Nephron progenitor cell (in vitro differentiated cells): ENCODE measurements around the gene IL15RA.
A peak's percentile ranks its signal among the peaks of the same experiment; 100 is the strongest.

Experiments
- DNase-seq: peaks from one replicate; pipeline ENCODE4 v3.0.0; 2021
- H3K27ac Mint-ChIP-seq: 2 replicates; pipeline ENCODE4 v1.8.0; 2021; ENCODE audit warnings: mild to moderate bottlenecking, moderate library complexity, mixed read lengths
- H3K27me3 Mint-ChIP-seq: 2 replicates; pipeline ENCODE4 v1.8.0; 2021; ENCODE audit warnings: mild to moderate bottlenecking, low read depth, mixed read lengths; ENCODE audit not compliant: poor library complexity
- H3K36me3 Mint-ChIP-seq: 2 replicates; pipeline ENCODE4 v1.8.0; 2021; ENCODE audit warnings: low read depth, mixed read lengths
- H3K4me1 Mint-ChIP-seq: 2 replicates; pipeline ENCODE4 v1.8.0; 2021; ENCODE audit warnings: mixed read lengths
- H3K4me3 Mint-ChIP-seq: 2 replicates; pipeline ENCODE4 v1.8.0; 2021; ENCODE audit warnings: mild to moderate bottlenecking, moderate library complexity, mixed read lengths
- H3K9me3 Mint-ChIP-seq: 2 replicates; pipeline ENCODE4 v1.8.0; 2021; ENCODE audit warnings: mild to moderate bottlenecking, moderate library complexity, mixed read lengths
- TF ChIP-seq, protein P1 (sequence below): fragments of 200-600 bp; sonication (generic); IDR thresholded peaks from 2 replicates; pipeline ENCODE4 v1.5.0; 2021; ENCODE audit warnings: antibody characterized with exemption

The IL15RA gene, protein sequence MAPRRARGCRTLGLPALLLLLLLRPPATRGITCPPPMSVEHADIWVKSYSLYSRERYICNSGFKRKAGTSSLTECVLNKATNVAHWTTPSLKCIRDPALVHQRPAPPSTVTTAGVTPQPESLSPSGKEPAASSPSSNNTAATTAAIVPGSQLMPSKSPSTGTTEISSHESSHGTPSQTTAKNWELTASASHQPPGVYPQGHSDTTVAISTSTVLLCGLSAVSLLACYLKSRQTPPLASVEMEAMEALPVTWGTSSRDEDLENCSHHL

DNA sequence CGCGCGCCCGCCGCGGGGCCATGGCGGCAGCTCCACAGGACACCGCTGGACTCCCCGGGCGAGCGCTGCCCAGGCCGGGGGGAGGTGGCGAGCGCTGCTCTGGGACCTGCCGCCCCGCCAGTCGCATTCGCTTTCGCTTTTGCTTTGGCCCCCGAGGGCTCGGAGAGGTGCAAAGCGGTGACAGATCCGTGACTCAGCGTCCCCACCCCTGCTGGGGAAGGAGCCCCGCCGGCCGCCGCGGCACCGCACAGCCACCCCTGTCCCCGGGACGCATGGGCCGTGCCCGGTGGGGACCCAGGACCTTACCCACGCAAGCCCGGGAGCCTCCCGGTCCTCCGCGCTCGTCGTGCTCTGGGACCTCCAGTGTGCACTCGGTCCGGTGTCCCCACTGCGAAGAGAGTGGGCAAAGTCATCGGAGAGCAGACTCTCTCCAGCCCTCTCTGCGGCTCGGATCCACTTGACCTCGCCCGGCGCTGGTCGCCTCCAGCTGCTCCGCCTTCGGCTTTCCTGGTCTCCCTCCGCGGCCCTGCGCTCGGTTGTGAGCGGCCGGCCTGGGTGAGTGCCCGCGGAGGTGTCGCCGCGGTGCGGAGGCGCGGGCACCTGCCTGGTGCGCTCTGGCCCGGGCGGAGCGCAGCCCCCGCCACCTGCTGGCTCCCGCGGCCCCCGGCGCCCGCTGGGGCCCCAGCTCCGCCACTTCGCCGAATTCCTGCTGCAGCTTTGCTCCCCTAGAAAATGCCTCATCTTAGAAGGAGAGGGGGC lies at the start of gene IL15RA:
TSS of gene IL15RA (minus strand) at position 73 of the 759 bp plus-strand sequence. CDS start at position 22, 51 bp downstream.
- peak; percentile 65 for DNase-seq
- Mint-ChIP-seq H3K9me3 (no peaks in the 10 kb centered on the region), H3K4me1 (peaks cover 11% of the 10 kb centered on the region), H3K36me3 (no peaks in the 10 kb centered on the region), H3K27ac (no peak within 1 kb of the TSS), H3K27me3 (peaks cover 90% of the 10 kb centered on the region), H3K4me3 (peak within 1 kb of the TSS; percentile 84)
- TF ChIP-seq, protein P1, sequence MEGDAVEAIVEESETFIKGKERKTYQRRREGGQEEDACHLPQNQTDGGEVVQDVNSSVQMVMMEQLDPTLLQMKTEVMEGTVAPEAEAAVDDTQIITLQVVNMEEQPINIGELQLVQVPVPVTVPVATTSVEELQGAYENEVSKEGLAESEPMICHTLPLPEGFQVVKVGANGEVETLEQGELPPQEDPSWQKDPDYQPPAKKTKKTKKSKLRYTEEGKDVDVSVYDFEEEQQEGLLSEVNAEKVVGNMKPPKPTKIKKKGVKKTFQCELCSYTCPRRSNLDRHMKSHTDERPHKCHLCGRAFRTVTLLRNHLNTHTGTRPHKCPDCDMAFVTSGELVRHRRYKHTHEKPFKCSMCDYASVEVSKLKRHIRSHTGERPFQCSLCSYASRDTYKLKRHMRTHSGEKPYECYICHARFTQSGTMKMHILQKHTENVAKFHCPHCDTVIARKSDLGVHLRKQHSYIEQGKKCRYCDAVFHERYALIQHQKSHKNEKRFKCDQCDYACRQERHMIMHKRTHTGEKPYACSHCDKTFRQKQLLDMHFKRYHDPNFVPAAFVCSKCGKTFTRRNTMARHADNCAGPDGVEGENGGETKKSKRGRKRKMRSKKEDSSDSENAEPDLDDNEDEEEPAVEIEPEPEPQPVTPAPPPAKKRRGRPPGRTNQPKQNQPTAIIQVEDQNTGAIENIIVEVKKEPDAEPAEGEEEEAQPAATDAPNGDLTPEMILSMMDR, result no peak

DNA sequence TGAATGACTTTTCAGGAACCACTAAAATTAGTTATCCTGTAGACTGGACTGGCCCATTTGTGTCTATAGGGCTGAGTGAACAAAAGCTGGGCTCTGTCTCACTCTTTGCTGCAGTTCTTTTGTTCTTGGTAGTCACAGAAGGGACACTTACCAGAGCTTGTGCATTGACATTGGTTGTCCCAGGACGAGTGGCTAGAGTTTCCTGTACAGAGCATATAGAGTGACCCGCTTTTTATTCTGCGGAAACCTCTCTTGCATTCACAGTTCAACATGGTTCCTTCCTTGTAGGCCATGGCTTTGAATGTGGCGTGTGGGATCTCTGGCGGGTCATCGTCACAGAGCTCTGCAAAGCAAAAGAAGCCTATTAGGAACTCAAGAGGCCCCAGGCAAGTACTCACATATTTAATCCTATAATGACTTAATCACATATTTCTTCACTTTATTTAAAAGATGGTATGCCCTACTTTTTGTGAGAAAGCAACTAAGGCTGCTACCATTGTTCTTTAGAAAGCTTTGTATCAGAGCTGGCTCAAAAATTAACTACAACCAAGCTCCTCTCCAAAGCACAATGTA lies 48.4 kb upstream of the IL15RA start:
- Mint-ChIP-seq H3K4me3 (no peak overlapping the region), H3K27me3 (peaks cover 32% of the 10 kb centered on the region), H3K9me3 (peaks cover 10% of the 10 kb centered on the region), H3K4me1 (peaks cover 16% of the 10 kb centered on the region), H3K27ac (no peak overlapping the region), H3K36me3 (no peaks in the 10 kb centered on the region)
- no peak for DNase-seq
- TF ChIP-seq, protein P1, result no peak

DNA sequence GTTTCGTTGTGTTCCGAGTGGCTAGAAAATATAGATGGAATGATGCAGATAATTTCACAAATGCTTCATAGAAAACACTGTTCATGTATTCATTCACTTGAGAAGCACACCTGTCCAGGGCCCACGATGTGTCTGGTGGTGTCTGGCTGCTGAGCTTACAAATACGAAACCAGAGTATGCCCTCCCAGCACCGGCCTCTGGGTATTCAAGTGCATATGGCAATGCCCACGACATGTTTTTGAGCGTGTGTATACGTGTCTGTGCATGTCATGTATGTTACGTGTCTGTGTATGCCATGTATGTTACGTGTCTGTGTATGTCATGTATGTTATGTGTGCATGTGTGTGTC lies 47.0 kb upstream of the IL15RA start:
- DNase-seq, result no peak
- Mint-ChIP-seq H3K9me3 (no peaks in the 10 kb centered on the region), H3K27me3 (peaks cover 31% of the 10 kb centered on the region), H3K36me3 (no peaks in the 10 kb centered on the region), H3K4me3 (no peak overlapping the region), H3K27ac (no peak overlapping the region), H3K4me1 (peaks cover 16% of the 10 kb centered on the region)
- TF ChIP-seq, protein P1, result no peak

DNA sequence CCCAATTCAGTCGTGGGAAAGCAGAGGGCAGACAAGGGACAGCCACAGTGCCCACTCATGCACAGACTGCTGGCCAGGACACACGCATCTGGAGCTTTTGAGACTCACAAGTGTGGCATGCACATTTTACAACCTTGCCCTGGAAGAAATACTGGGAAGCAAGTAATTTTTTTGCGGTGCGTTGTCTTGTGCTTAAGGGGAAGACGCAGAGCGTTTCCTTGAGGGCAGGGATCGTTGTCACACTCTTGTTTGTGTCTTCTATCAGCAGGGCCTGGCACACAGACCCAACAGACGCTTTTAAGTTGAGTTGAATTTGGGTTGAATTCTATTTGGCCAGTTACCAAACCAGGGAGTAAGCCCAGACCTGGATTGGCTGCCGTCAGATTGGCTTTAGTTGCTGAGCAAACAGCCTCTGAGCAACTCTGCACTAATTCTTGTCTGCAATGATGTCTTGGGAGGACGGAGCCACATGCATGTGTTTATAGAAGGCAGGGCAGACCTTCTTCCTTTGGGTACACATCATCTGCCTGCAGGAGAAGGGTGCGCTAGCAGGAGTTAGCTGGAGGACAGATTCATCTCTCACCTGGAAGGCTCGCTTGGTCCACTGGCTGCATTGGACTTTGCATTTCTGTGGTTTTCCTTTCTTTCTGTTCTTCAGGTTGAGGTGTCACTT lies 46.5 kb upstream of the IL15RA start:
- peaks cover 31% of the 10 kb centered on the region for H3K27me3 Mint-ChIP-seq
- no peaks in the 10 kb centered on the region for H3K36me3 Mint-ChIP-seq
- H3K27ac Mint-ChIP-seq, result no peak overlapping the region
- no peak for DNase-seq
- H3K4me3 Mint-ChIP-seq, result no peak overlapping the region
- TF ChIP-seq, protein P1, result no peak
- peaks cover 16% of the 10 kb centered on the region for H3K4me1 Mint-ChIP-seq
- H3K9me3 Mint-ChIP-seq, result no peaks in the 10 kb centered on the region

DNA sequence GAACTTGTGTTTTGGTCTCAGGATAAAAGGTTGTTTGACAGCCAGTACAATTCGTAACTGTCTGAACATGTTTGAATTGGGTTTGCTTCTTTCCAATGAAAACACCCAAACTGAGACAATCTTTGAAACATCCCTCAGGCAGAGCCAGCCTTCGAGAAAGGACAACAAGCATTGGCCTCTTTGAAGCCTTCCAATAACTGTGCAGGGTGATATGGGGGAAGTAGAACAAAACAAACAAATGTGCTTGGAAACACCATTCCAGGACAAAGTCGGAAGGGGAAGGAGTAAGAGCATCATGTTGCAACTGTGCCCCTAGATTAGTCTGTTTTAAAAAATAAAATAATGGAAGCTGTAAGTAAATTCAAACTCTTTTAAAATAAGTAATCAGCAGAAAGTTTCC lies 45.3 kb upstream of the IL15RA start:
- Mint-ChIP-seq H3K27me3 (peaks cover 29% of the 10 kb centered on the region), H3K27ac (no peak overlapping the region), H3K9me3 (no peaks in the 10 kb centered on the region), H3K4me3 (no peak overlapping the region), H3K36me3 (no peaks in the 10 kb centered on the region), H3K4me1 (peaks cover 16% of the 10 kb centered on the region)
- no peak for DNase-seq
- TF ChIP-seq, protein P1, result no peak
